Astrocyte (in vitro differentiated cells and primary cell): ENCODE results near the gene TRIAP1.

Experiments used
- CTCF ChIP-seq: IDR thresholded peaks from 2 replicates; pipeline ENCODE4 v1.5.1; 2011; ENCODE audit warnings: low read depth, mild to moderate bottlenecking, inconsistent platforms, low read length, moderate library complexity; ENCODE audit not compliant: insufficient read depth
- EZH2 ChIP-seq: IDR thresholded peaks from 2 replicates; pipeline ENCODE4 v1.6.1; 2012; ENCODE audit warnings: mild to moderate bottlenecking, low read length, inconsistent platforms; ENCODE audit not compliant: insufficient read depth

GRCh38 chr12:120472521-120472920, 26.3 kb upstream of the TRIAP1 start:
- TF ChIP-seq CTCF (no peak), EZH2 (no peak)
